ENCODE data around the gene GPATCH3.

DNA sequence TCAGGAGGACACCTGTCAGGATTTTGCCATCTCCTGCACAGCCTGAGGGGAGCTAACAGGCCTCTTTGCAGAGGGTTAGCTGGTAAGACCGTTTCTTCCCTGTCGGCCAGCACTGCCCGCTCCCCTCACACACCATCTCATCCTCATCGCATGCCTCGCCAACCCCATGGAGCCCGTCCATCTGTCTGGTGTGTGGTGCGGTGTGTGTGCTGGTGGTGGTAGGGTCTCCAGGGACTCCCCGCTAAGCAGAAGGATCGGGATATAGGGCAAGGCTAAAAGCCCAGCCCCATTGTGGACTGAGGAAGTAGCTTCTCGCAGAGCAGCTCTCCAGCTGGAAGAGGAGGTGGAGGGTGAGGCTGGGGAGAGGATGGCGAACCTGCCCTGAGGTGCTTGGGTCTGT is 44.1 kb downstream of the GPATCH3 start:
- TF ChIP-seq, protein P1, sequence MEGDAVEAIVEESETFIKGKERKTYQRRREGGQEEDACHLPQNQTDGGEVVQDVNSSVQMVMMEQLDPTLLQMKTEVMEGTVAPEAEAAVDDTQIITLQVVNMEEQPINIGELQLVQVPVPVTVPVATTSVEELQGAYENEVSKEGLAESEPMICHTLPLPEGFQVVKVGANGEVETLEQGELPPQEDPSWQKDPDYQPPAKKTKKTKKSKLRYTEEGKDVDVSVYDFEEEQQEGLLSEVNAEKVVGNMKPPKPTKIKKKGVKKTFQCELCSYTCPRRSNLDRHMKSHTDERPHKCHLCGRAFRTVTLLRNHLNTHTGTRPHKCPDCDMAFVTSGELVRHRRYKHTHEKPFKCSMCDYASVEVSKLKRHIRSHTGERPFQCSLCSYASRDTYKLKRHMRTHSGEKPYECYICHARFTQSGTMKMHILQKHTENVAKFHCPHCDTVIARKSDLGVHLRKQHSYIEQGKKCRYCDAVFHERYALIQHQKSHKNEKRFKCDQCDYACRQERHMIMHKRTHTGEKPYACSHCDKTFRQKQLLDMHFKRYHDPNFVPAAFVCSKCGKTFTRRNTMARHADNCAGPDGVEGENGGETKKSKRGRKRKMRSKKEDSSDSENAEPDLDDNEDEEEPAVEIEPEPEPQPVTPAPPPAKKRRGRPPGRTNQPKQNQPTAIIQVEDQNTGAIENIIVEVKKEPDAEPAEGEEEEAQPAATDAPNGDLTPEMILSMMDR (IDR thresholded peaks at IDR 0.05; ENCODE audit: insufficient read depth, low read length), result no peak
- TF ChIP-seq POLR2AphosphoS5 (IDR thresholded peaks at IDR 0.05; ENCODE audit: low read depth), result no peak
- TF ChIP-seq SPI1 (IDR thresholded peaks at IDR 0.05; ENCODE audit: borderline replicate concordance, low read depth), result no peak
- no peak for TF ChIP-seq GABPA (IDR thresholded peaks at IDR 0.05; ENCODE audit: low read depth)
- TF ChIP-seq REST (IDR thresholded peaks at IDR 0.05; ENCODE audit: insufficient replicate concordance, low read depth), result no peak

Measured in HL-60 (cell line).